Measurements from ENCODE around the gene MBOAT1. TPM values are rescaled to one million over a fixed set of nuclear protein-coding genes. Genes with fewer than 3 reads are reported as not detected.

Gene MBOAT1
- total and polyA plus RNA-seq, 7 donors = 0.31 to 2.7 (median 0.84) TPM

DNA sequence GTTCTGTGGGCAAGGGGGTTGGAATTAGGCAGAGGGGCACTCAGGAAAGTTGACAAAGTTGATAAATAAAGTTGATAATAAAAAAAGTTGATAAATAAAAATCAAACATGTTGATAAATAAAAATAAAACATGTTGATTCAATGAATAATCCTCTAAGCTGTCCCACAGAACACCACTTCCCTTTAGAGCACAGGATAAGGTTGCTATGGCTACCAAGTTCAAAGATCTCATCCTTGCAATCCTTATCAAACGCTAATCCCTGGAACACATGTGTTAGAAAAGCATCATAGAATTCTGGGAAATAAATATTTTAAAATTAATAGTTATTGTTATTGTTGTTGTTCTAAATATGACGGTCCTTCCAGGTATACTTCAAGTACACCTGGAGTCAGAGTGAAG is 33.9 kb downstream of the MBOAT1 start:
- intact Hi-C loops (cut with DNase I) = no loop called here
- Histone ChIP-seq H3K27ac (no peak overlapping the region), H3K4me1 (no peaks in the 10 kb centered on the region), H3K4me3 (no peak overlapping the region), H3K27me3 (ENCODE audit: insufficient read depth in 3 of 3, low read length in 2 of 3) (no peaks in the 10 kb centered on the region), H3K9me3 (no peaks in the 10 kb centered on the region), H3K36me3 (ENCODE audit: insufficient read depth in 1 of 2, low read depth in 1 of 2) (no peaks in the 10 kb centered on the region)
- WGBS, 3 donors = 81 to 86% (median 84%) methylated on average over 2 of the region's 2 CpGs
- TF ChIP-seq, protein P1, sequence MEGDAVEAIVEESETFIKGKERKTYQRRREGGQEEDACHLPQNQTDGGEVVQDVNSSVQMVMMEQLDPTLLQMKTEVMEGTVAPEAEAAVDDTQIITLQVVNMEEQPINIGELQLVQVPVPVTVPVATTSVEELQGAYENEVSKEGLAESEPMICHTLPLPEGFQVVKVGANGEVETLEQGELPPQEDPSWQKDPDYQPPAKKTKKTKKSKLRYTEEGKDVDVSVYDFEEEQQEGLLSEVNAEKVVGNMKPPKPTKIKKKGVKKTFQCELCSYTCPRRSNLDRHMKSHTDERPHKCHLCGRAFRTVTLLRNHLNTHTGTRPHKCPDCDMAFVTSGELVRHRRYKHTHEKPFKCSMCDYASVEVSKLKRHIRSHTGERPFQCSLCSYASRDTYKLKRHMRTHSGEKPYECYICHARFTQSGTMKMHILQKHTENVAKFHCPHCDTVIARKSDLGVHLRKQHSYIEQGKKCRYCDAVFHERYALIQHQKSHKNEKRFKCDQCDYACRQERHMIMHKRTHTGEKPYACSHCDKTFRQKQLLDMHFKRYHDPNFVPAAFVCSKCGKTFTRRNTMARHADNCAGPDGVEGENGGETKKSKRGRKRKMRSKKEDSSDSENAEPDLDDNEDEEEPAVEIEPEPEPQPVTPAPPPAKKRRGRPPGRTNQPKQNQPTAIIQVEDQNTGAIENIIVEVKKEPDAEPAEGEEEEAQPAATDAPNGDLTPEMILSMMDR (IDR thresholded peaks at IDR 0.05) = no peak
- ATAC-seq = no peak
- no peak for DNase-seq

GRCh38 chr6:20175810-20176410 is 36.4 kb downstream of the MBOAT1 start:
- Histone ChIP-seq H3K27ac (no peak overlapping the region), H3K36me3 (ENCODE audit: insufficient read depth in 1 of 2, low read depth in 1 of 2) (no peaks in the 10 kb centered on the region), H3K4me1 (no peaks in the 10 kb centered on the region), H3K27me3 (ENCODE audit: insufficient read depth in 3 of 3, low read length in 2 of 3) (no peaks in the 10 kb centered on the region), H3K4me3 (no peak overlapping the region), H3K9me3 (no peaks in the 10 kb centered on the region)
- intact Hi-C loops (cut with DNase I) = no loop called here
- DNase-seq (no peak), ATAC-seq (no peak)
- TF ChIP-seq, protein P1 (IDR thresholded peaks at IDR 0.05) = no peak
- 93 to 97% (median 96%) methylated on average over 4 of the region's 4 CpGs for WGBS, 3 donors

GRCh38 chr6:20173833-20174792 is 38.2 kb downstream of the MBOAT1 start:
- Histone ChIP-seq H3K27me3 (ENCODE audit: insufficient read depth in 3 of 3, low read length in 2 of 3) (no peaks in the 10 kb centered on the region), H3K9me3 (no peaks in the 10 kb centered on the region), H3K4me1 (no peaks in the 10 kb centered on the region), H3K4me3 (no peak overlapping the region), H3K36me3 (ENCODE audit: insufficient read depth in 1 of 2, low read depth in 1 of 2) (no peaks in the 10 kb centered on the region), H3K27ac (no peak overlapping the region)
- DNase-seq = no peak
- TF ChIP-seq, protein P1 (IDR thresholded peaks at IDR 0.05) = no peak
- intact Hi-C loops (cut with DNase I) = no loop called here
- 89 to 90% (median 90%) methylated on average over 13 of the region's 13 CpGs for WGBS, 3 donors
- ATAC-seq = no peak

GRCh38 chr6:20172842-20173456 is 39.3 kb downstream of the MBOAT1 start:
- intact Hi-C loops (cut with DNase I) = no loop called here
- H3K4me1 ChIP-seq = no peaks in the 10 kb centered on the region
- no peaks in the 10 kb centered on the region for H3K9me3 ChIP-seq

More at GRCh38 chr6:20172842-20173456, 39.3 kb downstream of the MBOAT1 start:
- ATAC-seq (no peak), DNase-seq (no peak)
- Histone ChIP-seq H3K27me3 (ENCODE audit: insufficient read depth in 3 of 3, low read length in 2 of 3) (no peaks in the 10 kb centered on the region), H3K27ac (no peak overlapping the region), H3K4me3 (no peak overlapping the region), H3K36me3 (ENCODE audit: insufficient read depth in 1 of 2, low read depth in 1 of 2) (no peaks in the 10 kb centered on the region)
- 91 to 96% (median 96%) methylated on average over 3 of the region's 3 CpGs for WGBS, 3 donors
- TF ChIP-seq, protein P1 (IDR thresholded peaks at IDR 0.05) = no peak
